Muscle layer of colon (tissue), 2 donors: ENCODE data around the gene GAS7.

Source experiments
- H3K27ac ChIP-seq: one replicate; pipeline ENCODE4 v1.7.0; 2013; ENCODE audit warnings: low read depth, mild to moderate bottlenecking, low read length, moderate library complexity
- H3K27me3 ChIP-seq, 2 donors: one replicate each; pipeline ENCODE4 v1.7.0; 2013; ENCODE audit warnings: low read length in 2 of 2, mild to moderate bottlenecking in 2 of 2; ENCODE audit not compliant: insufficient read depth in 2 of 2, control insufficient read depth in 1 of 2
- H3K36me3 ChIP-seq: one replicate; pipeline ENCODE4 v1.7.0; 2013; ENCODE audit warnings: mild to moderate bottlenecking, low read length; ENCODE audit not compliant: insufficient read depth
- H3K4me1 ChIP-seq: one replicate; pipeline ENCODE4 v1.7.0; 2013; ENCODE audit warnings: mild to moderate bottlenecking, low read length; ENCODE audit not compliant: insufficient read depth
- H3K4me3 ChIP-seq, 2 donors: one replicate each; pipeline ENCODE4 v1.7.0; 2013; ENCODE audit warnings: low read length in 2 of 2, low read depth in 1 of 2, mild to moderate bottlenecking in 1 of 2, moderate library complexity in 1 of 2
- H3K9ac ChIP-seq: one replicate; pipeline ENCODE4 v1.7.0; 2013; ENCODE audit warnings: low read length
- H3K9me3 ChIP-seq: one replicate; pipeline ENCODE4 v1.7.0; 2013; ENCODE audit warnings: mild to moderate bottlenecking, low read length
- donor health status: abdominal sarcoma.
- donor health status: Adenocarcinoma of cecum.

The GAS7 gene

DNA sequence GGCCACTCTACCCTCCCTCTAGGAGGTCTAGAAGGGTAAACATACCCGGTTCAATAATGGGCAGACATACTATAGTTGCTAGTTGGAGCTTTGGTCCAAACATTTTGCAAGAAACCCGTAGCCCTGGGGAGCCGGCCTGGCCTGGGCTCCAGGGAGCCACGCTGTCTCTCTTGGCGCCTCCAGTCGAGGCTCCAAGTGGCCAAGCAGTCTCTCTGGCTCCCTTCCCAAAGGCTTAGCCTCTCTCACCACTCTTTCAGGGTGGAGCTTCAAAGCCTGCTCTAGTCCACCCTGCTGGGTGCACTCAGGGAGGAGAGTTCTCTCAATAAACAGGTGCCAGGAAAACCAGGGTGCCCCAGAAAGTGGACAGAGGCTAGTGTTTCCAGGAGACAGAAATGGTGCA is 325.6 kb downstream of the GAS7 start:
- H3K27me3 ChIP-seq, result no peaks in the 10 kb centered on the region
- no peaks in the 10 kb centered on the region for H3K9me3 ChIP-seq
- no peak overlapping the region for H3K27ac ChIP-seq
- no peak overlapping the region for H3K9ac ChIP-seq
- peaks cover 10% of the 10 kb centered on the region for H3K4me1 ChIP-seq
- no peaks in the 10 kb centered on the region for H3K36me3 ChIP-seq
- H3K4me3 ChIP-seq, result no peak overlapping the region

GRCh38 chr17:9868552-9868951 is 329.9 kb downstream of the GAS7 start:
- Histone ChIP-seq H3K36me3 (no peaks in the 10 kb centered on the region), H3K4me1 (no peaks in the 10 kb centered on the region), H3K9me3 (no peaks in the 10 kb centered on the region), H3K27ac (no peak overlapping the region), H3K9ac (no peak overlapping the region), H3K27me3 (no peaks in the 10 kb centered on the region), H3K4me3 (peak overlapping the region in 1 of 2 donors; percentile 26)

- Histone ChIP-seq H3K4me1 (no peaks in the 10 kb centered on the region), H3K27ac (no peak overlapping the region)
Observed at GRCh38 chr17:9865586-9865985, 332.8 kb downstream of the GAS7 start.

GRCh38 chr17:9862949-9863348 is 335.5 kb downstream of the GAS7 start:
- Histone ChIP-seq H3K9ac (no peak overlapping the region), H3K4me3 (no peak overlapping the region), H3K36me3 (no peaks in the 10 kb centered on the region), H3K27ac (no peak overlapping the region), H3K9me3 (no peaks in the 10 kb centered on the region), H3K4me1 (no peaks in the 10 kb centered on the region), H3K27me3 (no peaks in the 10 kb centered on the region)

More at GRCh38 chr17:9865586-9865985, 332.8 kb downstream of the GAS7 start:
- Histone ChIP-seq H3K36me3 (no peaks in the 10 kb centered on the region), H3K9me3 (no peaks in the 10 kb centered on the region), H3K9ac (no peak overlapping the region), H3K27me3 (no peaks in the 10 kb centered on the region), H3K4me3 (no peak overlapping the region)

DNA sequence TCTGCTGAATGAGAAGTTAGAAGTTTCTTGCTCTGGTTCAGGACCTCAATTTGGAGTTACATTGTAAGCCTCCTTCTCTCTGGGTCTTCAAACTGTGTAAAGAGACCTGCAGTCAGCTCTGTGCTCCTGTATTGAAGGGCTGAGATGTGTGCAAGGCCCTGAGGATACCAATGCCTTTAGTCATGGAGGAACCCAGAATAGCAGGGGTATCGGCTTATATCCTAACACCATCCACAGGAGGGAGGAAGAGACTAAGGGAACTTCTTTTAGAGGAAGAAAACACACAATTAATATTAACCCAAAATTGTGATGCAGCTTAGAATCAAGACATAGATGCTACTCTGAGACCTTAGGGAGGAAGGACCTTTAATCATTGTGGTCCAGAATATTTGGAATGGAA is 336.2 kb downstream of the GAS7 start:
- Histone ChIP-seq H3K36me3 (no peaks in the 10 kb centered on the region), H3K9me3 (no peaks in the 10 kb centered on the region), H3K27ac (no peak overlapping the region), H3K4me3 (no peak overlapping the region), H3K9ac (no peak overlapping the region), H3K4me1 (no peaks in the 10 kb centered on the region), H3K27me3 (no peaks in the 10 kb centered on the region)

- Histone ChIP-seq H3K9me3 (no peaks in the 10 kb centered on the region), H3K4me3 (no peak overlapping the region), H3K4me1 (no peaks in the 10 kb centered on the region), H3K36me3 (no peaks in the 10 kb centered on the region), H3K9ac (no peak overlapping the region), H3K27me3 (no peaks in the 10 kb centered on the region), H3K27ac (no peak overlapping the region)
Observed at GRCh38 chr17:9860851-9861250, 337.6 kb downstream of the GAS7 start.
